Activated CD4-positive, CD25-positive, alpha-beta regulatory T cell (primary cell): ENCODE data around the gene TAF11.
"Not testable (repeated sequence)": the region's sequence is repeated elsewhere in the genome, so short reads cannot be mapped to it uniquely, and the experiment has no call there.

Experiments
- DNase-seq, 4 experiments: peaks; one replicate each; lab custom pipeline; 2025; lab: John Stamatoyannopoulos, UW

Gene TAF11

GRCh38 chr6:34865107-34865506 is 22.7 kb downstream of the TAF11 start:
- no peak for DNase-seq

- DNase-seq, result no peak
Observed at GRCh38 chr6:34864007-34864406, 23.8 kb downstream of the TAF11 start.

GRCh38 chr6:34860776-34861175 is 27.1 kb downstream of the TAF11 start:
- DNase-seq, result no peak

DNA sequence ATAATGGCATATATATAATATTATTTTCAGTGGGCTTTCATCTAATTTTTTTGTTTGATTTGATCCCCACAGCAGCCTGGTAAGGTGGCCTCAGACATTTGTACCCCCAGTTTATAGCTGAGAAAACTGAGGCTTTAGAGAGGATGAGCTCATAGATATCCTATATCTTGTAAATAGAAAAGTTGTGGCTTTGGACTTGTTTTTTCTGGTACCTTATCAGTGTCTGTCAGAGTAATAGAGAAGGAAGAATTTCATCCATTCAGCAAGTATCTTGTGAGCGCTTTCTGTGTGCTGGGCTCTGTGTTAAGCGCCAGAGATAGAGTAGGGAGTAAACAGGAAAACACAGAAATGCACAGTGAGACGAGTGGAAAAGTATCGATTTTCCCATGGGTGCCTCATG is 27.9 kb downstream of the TAF11 start:
- no peak for DNase-seq

DNA sequence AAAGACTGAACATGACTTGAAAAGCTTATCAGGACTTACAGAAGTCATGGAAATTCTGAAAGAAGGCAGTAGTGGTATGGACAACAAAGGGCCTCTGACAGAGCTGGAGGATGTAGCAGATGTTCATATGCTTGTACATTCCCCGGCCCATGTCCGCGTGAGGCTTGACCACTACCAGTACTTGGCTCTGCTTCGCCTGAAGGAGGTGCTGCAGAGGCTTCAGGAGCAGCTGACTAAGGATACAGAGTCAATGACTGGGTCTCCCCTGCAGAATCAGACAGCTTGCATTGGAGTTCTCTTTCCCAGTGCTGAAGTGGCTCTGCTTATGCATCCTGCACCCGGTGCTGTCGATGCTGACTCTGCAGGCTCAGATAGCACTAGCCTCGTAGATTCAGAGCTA is 29.2 kb downstream of the TAF11 start:
- no peak for DNase-seq

GRCh38 chr6:34855463-34855862 is 32.4 kb downstream of the TAF11 start:
- no peak for DNase-seq

GRCh38 chr6:34852406-34853085 is 35.3 kb downstream of the TAF11 start:
- no peak for DNase-seq

DNA sequence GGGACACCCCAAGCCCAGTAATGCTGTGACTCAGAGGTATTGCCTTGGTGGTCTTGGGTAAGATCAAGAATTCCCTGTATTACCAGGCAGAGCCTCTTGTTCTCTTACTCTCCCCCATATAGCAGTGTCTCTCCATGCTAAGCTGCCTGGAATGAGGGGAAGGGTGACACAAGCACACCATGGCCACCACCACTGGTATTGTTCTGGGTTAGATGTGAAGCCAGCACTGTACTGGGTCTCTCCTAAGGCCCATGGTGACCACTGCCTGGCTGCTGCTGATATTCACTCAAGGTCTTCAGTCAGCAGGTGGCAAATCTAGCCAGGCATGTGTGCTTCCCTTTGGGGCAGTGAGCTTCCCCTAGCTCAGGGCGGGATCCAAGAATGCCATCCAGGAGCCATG is 36.5 kb downstream of the TAF11 start:
- no peak for DNase-seq

- DNase-seq, result not testable (repeated sequence)
Observed at GRCh38 chr6:34849066-34849465, 38.8 kb downstream of the TAF11 start.

- DNase-seq, result no peak
Observed at GRCh38 chr6:34839666-34840352, 48.0 kb downstream of the TAF11 start.

- DNase-seq, result no peak
Observed at GRCh38 chr6:34837528-34837927, 50.3 kb downstream of the TAF11 start.

- no peak for DNase-seq
Observed at GRCh38 chr6:34836451-34836850, 51.4 kb downstream of the TAF11 start.

DNA sequence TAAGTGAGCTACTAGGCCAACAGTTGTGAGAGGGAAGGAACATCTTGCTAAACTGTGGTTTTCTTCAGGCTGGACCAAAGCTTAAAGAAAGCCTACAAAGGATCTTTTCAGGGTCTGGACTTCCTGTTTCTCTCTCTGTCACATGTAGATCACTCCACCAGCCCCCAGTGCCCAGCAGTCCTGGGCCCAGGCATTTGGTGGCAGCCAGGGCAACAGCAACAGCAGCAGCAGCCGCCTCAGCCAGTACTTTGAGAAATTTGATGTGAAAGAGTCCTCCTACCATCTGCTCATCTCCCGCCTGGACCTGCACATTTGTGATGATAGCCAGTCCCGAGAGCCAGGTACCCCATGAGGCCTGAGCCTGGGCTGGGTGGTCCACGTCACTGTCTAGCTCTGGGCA is 51.8 kb downstream of the TAF11 start:
- DNase-seq, result no peak

- no peak for DNase-seq
Observed at GRCh38 chr6:34834789-34835518, 52.9 kb downstream of the TAF11 start.

- DNase-seq, result no peak
Observed at GRCh38 chr6:34832942-34833341, 54.9 kb downstream of the TAF11 start.

DNA sequence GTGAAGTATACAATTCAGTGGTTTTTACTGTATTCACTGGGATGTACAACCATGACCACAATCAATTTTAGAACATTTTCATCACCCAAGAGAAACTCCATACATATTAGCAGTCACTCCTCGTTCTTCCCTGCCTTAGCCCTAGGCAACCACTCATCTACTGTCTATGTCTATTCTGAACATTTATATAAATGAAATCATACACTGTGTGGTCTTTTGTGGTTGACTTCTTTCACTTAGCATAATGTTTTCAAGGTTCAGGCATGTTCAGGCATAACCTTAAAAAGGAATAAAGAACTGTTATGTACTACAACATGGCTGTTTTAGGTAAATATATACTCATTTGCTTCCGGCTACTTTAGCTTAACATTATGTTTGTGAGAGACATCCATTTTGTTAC is 58.7 kb downstream of the TAF11 start:
- no peak for DNase-seq
